ENCODE results near the gene MYCBPAP. TPM values are rescaled to one million over a fixed set of nuclear protein-coding genes. Genes with fewer than 3 reads are reported as not detected.

MYCBPAP gene
- total and polyA plus RNA-seq, 2 donors (not counting 3 experiments of a cell fraction or from before 2014, with no cell fraction given), result 0.40 to 0.66 TPM

- Histone ChIP-seq H3K36me3 (ENCODE audit: control insufficient read depth in 2 of 2, extremely low read depth in 1 of 2, insufficient read depth in 2 of 2, low read length in 2 of 2) (no peaks in the 10 kb centered on the region), H3K4me1 (ENCODE audit: control insufficient read depth, extremely low read depth, insufficient read depth, low read length) (no peaks in the 10 kb centered on the region), H3K79me2 (ENCODE audit: control insufficient read depth, insufficient read depth, low read length) (no peaks in the 10 kb centered on the region), H3K4me3 (replicated peaks in 1 of 3; ENCODE audit: insufficient read depth in 1 of 3, low read depth in 1 of 3, low read length in 3 of 3) (no peak overlapping the region), H4K20me1 (replicated peaks; ENCODE audit: control insufficient read depth, extremely low read depth, insufficient read depth, low read length) (no peaks in the 10 kb centered on the region), H3K4me2 (ENCODE audit: insufficient read depth, low read length) (no peak overlapping the region), H3K27ac (ENCODE audit: insufficient read depth, low read depth, low read length) (no peak overlapping the region), H3K9me3 (replicated peaks; ENCODE audit: control insufficient read depth, insufficient read depth, low read length) (no peaks in the 10 kb centered on the region), H2AFZ (ENCODE audit: low read depth, low read length) (no peak overlapping the region), H3K9me1 (replicated peaks; ENCODE audit: control insufficient read depth, extremely low read depth, insufficient read depth, low read length) (no peaks in the 10 kb centered on the region), H3K27me3 (ENCODE audit: control insufficient read depth in 2 of 2, insufficient read depth in 2 of 2, low read length in 2 of 2) (peaks cover 17 to 21% of the 10 kb centered on the region in 2 experiments), H3K9ac (replicated peaks; ENCODE audit: extremely low read depth, insufficient read depth, low read length) (no peak overlapping the region)
- no peak for TF ChIP-seq POLR2A (IDR thresholded peaks at IDR 0.05; ENCODE audit: low read depth, low read length)
- TF ChIP-seq GATA2 (IDR thresholded peaks at IDR 0.05; ENCODE audit: insufficient read depth, insufficient read length, low read depth, low read length), result no peak
- no peak for TF ChIP-seq JUN (IDR thresholded peaks at IDR 0.05; ENCODE audit: borderline replicate concordance, insufficient read depth, insufficient read length, low read depth)
- no peak for TF ChIP-seq EZH2 (IDR thresholded peaks at IDR 0.05; ENCODE audit: borderline replicate concordance, low read depth, low read length, severe bottlenecking)
- TF ChIP-seq CTCF (IDR thresholded peaks at IDR 0.05; ENCODE audit: extremely low read depth in 1 of 2, insufficient read depth in 1 of 2, low read depth in 1 of 2, low read length in 2 of 2), result no peak
- TF ChIP-seq FOS (IDR thresholded peaks at IDR 0.05; ENCODE audit: borderline replicate concordance, insufficient read depth, low read length), result no peak
- no peak for TF ChIP-seq POLR2AphosphoS5 (IDR thresholded peaks at IDR 0.05; ENCODE audit: insufficient read depth, low read depth, low read length)
- no peak for TF ChIP-seq MAX (IDR thresholded peaks at IDR 0.05; ENCODE audit: insufficient read depth, insufficient read length)
- no peak for TF ChIP-seq MYC (IDR thresholded peaks at IDR 0.05; ENCODE audit: low read depth, low read length)
- DNase-seq (ENCODE audit: low read depth, low spot score) (no peak), FAIRE-seq (no peak)
- BruUV-seq (replicated peaks), result no TSS peak
- dilution Hi-C loops (cut with MboI; ENCODE audit: extremely low pct_ligation_motif_present, low sequenced_read_pairs) (no loop called here), intact Hi-C loops (cut with micrococcal nuclease) (no loop called here)
- CTCF ChIA-PET, result interaction anchor here (1.3 kb wide), 1 partner anchor 15 kb away, joined by 4 read pairs; no protein-coding TSS in a partner anchor
- POLR2A ChIA-PET, result no interaction called here
Observed at GRCh38 chr17:50464736-50465135, 43.5 kb upstream of the MYCBPAP start.

Measured in endothelial cell of umbilical vein (primary cell).